Fibroblast of the conjunctiva (primary cell): ENCODE results near the gene PLEKHA3.
"Not testable (repeated sequence)": the region's sequence is repeated elsewhere in the genome, so short reads cannot be mapped to it uniquely, and the experiment has no call there.

Source experiments
- DNase-seq: peaks from one replicate; pipeline ENCODE4 v3.0.0-alpha.2; 2010; ENCODE audit warnings: low read depth

The PLEKHA3 gene

GRCh38 chr2:178523596-178524134 is 43.4 kb downstream of the PLEKHA3 start:
- no peak for DNase-seq

GRCh38 chr2:178525010-178525409 is 44.8 kb downstream of the PLEKHA3 start:
- not testable (repeated sequence) for DNase-seq

GRCh38 chr2:178525460-178525859 is 45.2 kb downstream of the PLEKHA3 start:
- not testable (repeated sequence) for DNase-seq

GRCh38 chr2:178526256-178526655 is 46.0 kb downstream of the PLEKHA3 start:
- DNase-seq = no peak

- DNase-seq = no peak
These were observed 47.3 kb downstream of the PLEKHA3 start for GRCh38 chr2:178527592-178527991.

GRCh38 chr2:178528647-178529046 is 48.4 kb downstream of the PLEKHA3 start:
- DNase-seq = no peak

- DNase-seq = no peak
These were observed 48.9 kb downstream of the PLEKHA3 start for GRCh38 chr2:178529194-178529593.

GRCh38 chr2:178530131-178530530 is 49.9 kb downstream of the PLEKHA3 start:
- DNase-seq = no peak

- no peak for DNase-seq
These were observed 50.4 kb downstream of the PLEKHA3 start for GRCh38 chr2:178530625-178531142.

GRCh38 chr2:178531168-178531567 is 50.9 kb downstream of the PLEKHA3 start:
- no peak for DNase-seq

GRCh38 chr2:178536037-178536436 is 55.8 kb downstream of the PLEKHA3 start:
- no peak for DNase-seq

- no peak for DNase-seq
These were observed 61.9 kb downstream of the PLEKHA3 start for GRCh38 chr2:178542161-178542560.

GRCh38 chr2:178542569-178542968 is 62.3 kb downstream of the PLEKHA3 start:
- no peak for DNase-seq

GRCh38 chr2:178550352-178550751 is 70.1 kb downstream of the PLEKHA3 start:
- DNase-seq = no peak

- peak; percentile 59 for DNase-seq
These were observed 72.8 kb downstream of the PLEKHA3 start for GRCh38 chr2:178553047-178553446.
